GM18505 (cell line): ENCODE data around the gene PDE10A.

ENCODE experiments used
- ATAC-seq: cut with Tn5 transposase; IDR thresholded peaks from one replicate; pipeline ENCODE4 v1.9.1; 2021; ENCODE audit not compliant: unreplicated experiment
- POLR2A ChIP-seq: IDR thresholded peaks from 4 replicates; pipeline ENCODE4 v1.6.1; 2011; ENCODE audit warnings: borderline replicate concordance; ENCODE audit not compliant: insufficient read depth, insufficient read length; ENCODE audit errors: extremely low read depth

The PDE10A gene

GRCh38 chr6:165441181-165441580, 221.9 kb downstream of the PDE10A start:
- no peak for ATAC-seq
- no peak for TF ChIP-seq POLR2A

- ATAC-seq: no peak
- no peak for TF ChIP-seq POLR2A
Measured at GRCh38 chr6:165439928-165440554, 223.0 kb downstream of the PDE10A start.

GRCh38 chr6:165426892-165427291, 236.1 kb downstream of the PDE10A start:
- no peak for ATAC-seq
- no peak for TF ChIP-seq POLR2A

GRCh38 chr6:165422192-165422591, 240.8 kb downstream of the PDE10A start:
- no peak for TF ChIP-seq POLR2A
- ATAC-seq: no peak

DNA sequence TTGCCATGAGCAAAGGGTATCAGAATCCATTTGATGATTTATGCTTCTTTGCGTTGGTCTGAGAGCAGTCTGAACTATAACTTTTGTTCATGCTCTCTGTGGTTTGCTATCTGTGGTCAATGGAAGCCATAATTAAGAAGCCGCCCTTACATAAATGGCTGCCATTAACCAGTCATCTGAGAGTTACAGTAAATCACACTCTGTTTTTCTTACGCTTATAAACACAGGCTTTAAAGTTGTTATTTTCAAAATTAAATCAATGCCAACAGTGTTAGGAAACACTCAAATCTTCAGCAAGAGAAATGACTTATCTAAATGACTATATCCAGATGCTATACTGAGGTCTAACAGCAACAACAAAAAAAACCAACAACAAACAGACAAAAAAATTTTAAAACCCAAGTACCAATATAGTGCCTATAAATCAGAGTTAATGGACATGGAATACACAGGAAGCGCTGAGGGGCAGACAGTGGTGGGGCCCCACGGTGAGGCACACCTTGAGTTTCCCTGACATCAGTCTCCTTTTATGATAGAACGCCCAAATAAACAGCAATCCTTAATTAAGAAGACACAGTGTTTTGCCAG, 245.7 kb downstream of the PDE10A start:
- no peak for ATAC-seq
- no peak for TF ChIP-seq POLR2A

GRCh38 chr6:165404697-165405096, 258.3 kb downstream of the PDE10A start:
- no peak for ATAC-seq
- no peak for TF ChIP-seq POLR2A

GRCh38 chr6:165404296-165404695, 258.7 kb downstream of the PDE10A start:
- no peak for ATAC-seq
- TF ChIP-seq POLR2A: no peak

DNA sequence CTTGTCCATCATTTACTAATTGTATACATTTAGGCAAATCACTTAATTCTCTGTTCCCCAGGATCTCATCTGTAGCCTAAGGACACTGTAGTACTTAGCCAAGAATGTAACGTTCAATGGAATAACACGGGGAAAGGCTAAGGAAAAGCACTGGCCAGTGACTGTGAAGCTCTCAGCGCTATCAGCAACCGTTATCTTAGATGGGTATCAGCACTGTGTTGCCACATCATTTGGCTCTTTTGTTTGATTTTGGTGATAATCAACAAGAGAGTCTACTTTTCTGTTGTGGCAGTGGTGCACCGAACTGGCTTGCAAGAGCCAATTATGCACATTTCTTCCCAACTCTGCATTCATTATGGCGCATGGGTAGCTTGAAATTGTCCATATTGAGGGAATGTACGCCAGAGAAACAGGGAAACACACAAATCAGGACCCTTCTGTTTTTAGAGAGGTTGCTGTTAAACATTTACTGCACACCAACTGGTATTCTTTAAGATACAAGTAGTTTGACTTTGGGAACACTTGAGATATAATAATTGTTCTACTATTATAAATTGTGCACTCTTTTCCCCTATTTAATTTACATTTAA, 259.9 kb downstream of the PDE10A start:
- ATAC-seq: no peak
- no peak for TF ChIP-seq POLR2A

GRCh38 chr6:165401092-165401491, 261.9 kb downstream of the PDE10A start:
- no peak for ATAC-seq
- no peak for TF ChIP-seq POLR2A

DNA sequence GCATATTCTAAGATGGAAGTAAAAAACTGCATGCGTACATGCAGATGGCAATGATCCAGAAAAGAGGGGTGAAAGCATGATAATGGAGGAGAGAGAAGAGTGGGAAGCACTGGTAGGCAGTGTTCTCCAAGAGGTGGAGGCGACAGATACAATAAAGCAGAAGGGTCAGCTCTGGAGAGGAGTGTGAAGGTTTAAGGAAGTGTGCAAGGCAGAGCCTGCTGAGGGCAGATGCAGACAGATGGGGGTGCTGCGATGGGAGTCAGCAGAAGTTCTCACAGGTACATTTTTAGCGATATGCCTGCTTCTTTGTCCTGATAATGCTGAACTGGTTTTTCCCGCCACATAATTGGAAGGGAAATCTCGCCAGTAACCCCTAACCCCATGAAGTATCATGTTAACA, 272.6 kb downstream of the PDE10A start:
- no peak for TF ChIP-seq POLR2A
- no peak for ATAC-seq

DNA sequence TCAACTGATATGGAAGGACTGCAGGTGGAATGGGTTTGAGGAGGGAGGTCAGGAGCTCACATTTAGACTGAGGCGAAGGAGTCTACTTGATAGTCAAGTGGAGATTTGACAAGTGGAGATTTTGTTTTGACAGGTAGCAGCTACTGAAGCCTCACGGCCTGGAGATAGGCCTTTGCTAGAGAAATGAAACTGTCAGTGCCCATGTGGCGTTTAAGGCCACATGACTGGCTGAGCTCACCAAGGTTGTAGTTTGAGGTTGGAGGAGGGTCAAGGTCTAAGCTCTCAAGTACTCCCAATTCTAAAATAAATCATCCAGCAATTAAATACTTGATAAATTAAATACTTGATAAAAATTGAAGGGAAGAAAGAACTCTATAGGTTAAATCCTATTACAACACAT, 273.5 kb downstream of the PDE10A start:
- no peak for TF ChIP-seq POLR2A
- no peak for ATAC-seq

GRCh38 chr6:165383323-165383722, 279.7 kb downstream of the PDE10A start:
- no peak for TF ChIP-seq POLR2A
- no peak for ATAC-seq

DNA sequence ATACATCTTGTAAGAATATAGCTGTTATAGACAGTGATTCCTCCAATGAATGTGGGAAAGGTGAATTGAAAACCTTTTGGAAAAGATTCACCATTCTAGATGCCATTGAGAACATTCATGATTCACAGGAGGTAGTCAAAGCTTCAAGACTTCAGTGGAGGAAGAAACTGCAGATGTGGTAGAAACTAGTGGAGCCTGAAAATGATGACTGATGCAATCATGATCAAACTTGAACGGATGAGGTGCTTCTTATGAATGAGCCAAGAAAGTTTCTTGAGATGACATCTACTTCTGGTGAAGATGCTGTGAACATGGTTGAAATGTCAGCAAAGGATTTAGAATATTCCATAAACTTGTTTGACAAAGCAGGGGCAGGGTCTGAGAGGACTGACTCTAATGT, 286.9 kb downstream of the PDE10A start:
- ATAC-seq: no peak
- no peak for TF ChIP-seq POLR2A

DNA sequence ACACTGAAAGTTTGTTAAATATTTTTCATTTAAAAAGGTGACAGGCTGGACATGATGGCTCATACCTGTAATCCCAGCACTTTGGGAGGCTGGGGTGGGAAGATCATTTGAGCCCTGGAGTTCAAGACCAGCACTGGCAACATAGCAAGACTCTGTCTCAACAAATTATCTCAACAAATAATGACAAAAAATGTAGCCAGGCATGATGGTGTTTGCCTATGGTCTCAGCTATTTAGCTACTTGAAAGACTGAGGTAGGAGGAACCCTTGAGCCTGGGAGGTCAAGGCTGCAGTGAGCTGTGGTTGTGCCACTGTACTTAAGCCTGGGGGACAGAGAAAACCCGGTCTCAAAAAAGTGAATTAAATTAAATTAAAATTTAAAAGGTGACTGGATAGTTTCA, 297.7 kb downstream of the PDE10A start:
- ATAC-seq: no peak
- TF ChIP-seq POLR2A: no peak
